HEK293T (cell line): ENCODE measurements around the gene PLGRKT.

Experiments
- BHLHE40 ChIP-seq: fragments of 450-650 bp; IDR thresholded peaks from 2 replicates; pipeline ENCODE4 v1.6.1; 2016; ENCODE audit warnings: mild to moderate bottlenecking, moderate library complexity, borderline replicate concordance
- CTBP1 ChIP-seq: fragments of 450-650 bp; IDR thresholded peaks from 2 replicates; pipeline ENCODE4 v1.6.1; 2016; ENCODE audit warnings: borderline replicate concordance
- ELF4 ChIP-seq: fragments of 450-650 bp; IDR thresholded peaks from 2 replicates; pipeline ENCODE4 v1.6.1; 2017; ENCODE audit warnings: antibody characterized with exemption
- FOXA1 ChIP-seq: fragments of 450-650 bp; IDR thresholded peaks from 2 replicates; pipeline ENCODE4 v1.6.1; 2016; ENCODE audit warnings: mild to moderate bottlenecking
- FOXM1 ChIP-seq: fragments of 450-650 bp; IDR thresholded peaks from 2 replicates; pipeline ENCODE4 v1.6.1; 2017; ENCODE audit warnings: mild to moderate bottlenecking, borderline replicate concordance
- LEF1 ChIP-seq: fragments of 450-650 bp; IDR thresholded peaks from 2 replicates; pipeline ENCODE4 v1.6.1; 2017; ENCODE audit warnings: mild to moderate bottlenecking, borderline replicate concordance
- NFRKB ChIP-seq: fragments of 450-650 bp; IDR thresholded peaks from 2 replicates; pipeline ENCODE4 v1.6.1; 2016; ENCODE audit warnings: mild to moderate bottlenecking, moderate library complexity
- SP1 ChIP-seq: fragments of 450-650 bp; IDR thresholded peaks from 2 replicates; pipeline ENCODE4 v1.6.1; 2017
- SUZ12 ChIP-seq: fragments of 450-650 bp; IDR thresholded peaks from 2 replicates; pipeline ENCODE4 v1.6.1; 2016; ENCODE audit warnings: mild to moderate bottlenecking
- TARDBP ChIP-seq: fragments of 450-650 bp; IDR thresholded peaks from 2 replicates; pipeline ENCODE4 v1.6.1; 2016
- ZNF384 ChIP-seq: fragments of 450-650 bp; IDR thresholded peaks from 2 replicates; pipeline ENCODE4 v1.6.1; 2016

DNA sequence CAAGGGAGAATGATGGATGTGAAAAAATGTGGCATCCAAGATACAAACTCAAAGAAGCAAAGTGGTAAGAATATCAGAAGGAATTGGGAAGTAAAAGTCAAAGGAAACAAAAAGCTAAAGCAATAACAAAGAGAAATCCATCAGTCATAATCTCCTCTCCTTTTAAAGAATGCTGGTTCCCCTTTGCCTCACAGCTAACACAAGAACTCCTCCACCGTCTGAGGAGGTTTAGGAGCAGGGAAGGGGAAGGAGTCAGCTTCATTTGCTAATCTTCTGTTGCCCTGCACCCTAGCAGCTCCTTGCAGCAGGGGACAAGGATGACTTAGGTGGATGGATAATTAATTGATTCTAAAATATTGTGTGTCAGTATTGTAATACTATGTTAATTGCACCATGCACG lies 29.0 kb upstream of the PLGRKT start:
- TF ChIP-seq ELF4: no peak
- no peak for TF ChIP-seq SP1
- TF ChIP-seq SUZ12: no peak
- no peak for TF ChIP-seq CTBP1
- no peak for TF ChIP-seq FOXM1
- TF ChIP-seq TARDBP: no peak
- no peak for TF ChIP-seq LEF1
- no peak for TF ChIP-seq BHLHE40
- TF ChIP-seq NFRKB: no peak
- TF ChIP-seq FOXA1: no peak
- no peak for TF ChIP-seq ZNF384
